HepG2 (cell line): ENCODE results near the gene SYNDIG1.

Experiments
- CTCF ChIP-seq: sonication (generic); formaldehyde crosslinking; IDR thresholded peaks from 2 replicates; pipeline ENCODE4 v1.5.0; 2020; ENCODE audit warnings: mild to moderate bottlenecking, missing genetic modification reagents, moderate library complexity
- DBP ChIP-seq: sonication (generic); formaldehyde crosslinking; IDR thresholded peaks from 2 replicates; pipeline ENCODE4 v1.4.0; 2020; ENCODE audit warnings: missing genetic modification reagents; ENCODE audit errors: not compliant biosample characterization
- SMC3 ChIP-seq: IDR thresholded peaks from 2 replicates; pipeline ENCODE4 v1.6.1; 2011; ENCODE audit warnings: low read length, improper control_type of control experiment
- ZNF563 ChIP-seq: sonication (generic); formaldehyde crosslinking; IDR thresholded peaks from 2 replicates; pipeline ENCODE4 v1.8.0; 2022; ENCODE audit warnings: mild to moderate bottlenecking, moderate library complexity, missing genetic modification reagents
- ZNF609 ChIP-seq: sonication (generic); formaldehyde crosslinking; IDR thresholded peaks from 2 replicates; pipeline ENCODE4 v1.4.0; 2020; ENCODE audit warnings: mild to moderate bottlenecking, missing genetic modification reagents, borderline replicate concordance
- ZNF770 ChIP-seq: sonication (generic); formaldehyde crosslinking; IDR thresholded peaks from 2 replicates; pipeline ENCODE4 v1.5.0; 2020; ENCODE audit warnings: mild to moderate bottlenecking, missing genetic modification reagents

- TF ChIP-seq ZNF563 (no peak), CTCF (CRISPR knock-in tag) (no peak), ZNF770 (CRISPR knock-in tag) (no peak), SMC3 (no peak), ZNF609 (CRISPR knock-in tag) (no peak), DBP (no peak)
Observed at GRCh38 chr20:24633026-24633425, 163.6 kb downstream of the SYNDIG1 start.
